GM23338 (cell line): ENCODE data around the gene IL21R.

Source experiments
- CREB1 ChIP-seq: fragments of 250-450 bp; sonication (Bioruptor Pico); IDR thresholded peaks from 2 replicates; pipeline ENCODE4 v1.5.0; 2020; ENCODE audit warnings: low read depth, mild to moderate bottlenecking, moderate library complexity
- EZH2 ChIP-seq: fragments of 200-600 bp; sonication (generic); IDR thresholded peaks from one replicate; pipeline ENCODE4 v1.8.0; 2017; ENCODE audit warnings: antibody characterized with exemption, mild to moderate bottlenecking, low read depth; ENCODE audit not compliant: unreplicated experiment
- EZH2phosphoT487 ChIP-seq: fragments of 200-600 bp; sonication (generic); IDR thresholded peaks from one replicate; pipeline ENCODE4 v1.8.1; 2018; ENCODE audit warnings: antibody characterized with exemption; ENCODE audit not compliant: unreplicated experiment
- POLR2AphosphoS5 ChIP-seq: IDR thresholded peaks from 2 replicates; pipeline ENCODE4 v1.6.1; 2016; ENCODE audit warnings: antibody characterized with exemption, low read depth
- TF ChIP-seq, protein P1 (sequence below), 2 experiments: fragments of 200-600 bp in 1 of 2; sonication (generic) in 1 of 2; conservative IDR thresholded peaks; 2 replicates each; pipeline versions ENCODE4 v1.5.1 to v1.6.1; 2016 to 2017; ENCODE audit warnings: antibody characterized with exemption in 2 of 2, low read depth in 2 of 2, mild to moderate bottlenecking in 2 of 2, moderate library complexity in 1 of 2
- TF ChIP-seq, protein P2 (sequence below): IDR thresholded peaks from one replicate; pipeline ENCODE4 v1.6.1; 2018; ENCODE audit warnings: antibody characterized with exemption; ENCODE audit not compliant: unreplicated experiment

DNA sequence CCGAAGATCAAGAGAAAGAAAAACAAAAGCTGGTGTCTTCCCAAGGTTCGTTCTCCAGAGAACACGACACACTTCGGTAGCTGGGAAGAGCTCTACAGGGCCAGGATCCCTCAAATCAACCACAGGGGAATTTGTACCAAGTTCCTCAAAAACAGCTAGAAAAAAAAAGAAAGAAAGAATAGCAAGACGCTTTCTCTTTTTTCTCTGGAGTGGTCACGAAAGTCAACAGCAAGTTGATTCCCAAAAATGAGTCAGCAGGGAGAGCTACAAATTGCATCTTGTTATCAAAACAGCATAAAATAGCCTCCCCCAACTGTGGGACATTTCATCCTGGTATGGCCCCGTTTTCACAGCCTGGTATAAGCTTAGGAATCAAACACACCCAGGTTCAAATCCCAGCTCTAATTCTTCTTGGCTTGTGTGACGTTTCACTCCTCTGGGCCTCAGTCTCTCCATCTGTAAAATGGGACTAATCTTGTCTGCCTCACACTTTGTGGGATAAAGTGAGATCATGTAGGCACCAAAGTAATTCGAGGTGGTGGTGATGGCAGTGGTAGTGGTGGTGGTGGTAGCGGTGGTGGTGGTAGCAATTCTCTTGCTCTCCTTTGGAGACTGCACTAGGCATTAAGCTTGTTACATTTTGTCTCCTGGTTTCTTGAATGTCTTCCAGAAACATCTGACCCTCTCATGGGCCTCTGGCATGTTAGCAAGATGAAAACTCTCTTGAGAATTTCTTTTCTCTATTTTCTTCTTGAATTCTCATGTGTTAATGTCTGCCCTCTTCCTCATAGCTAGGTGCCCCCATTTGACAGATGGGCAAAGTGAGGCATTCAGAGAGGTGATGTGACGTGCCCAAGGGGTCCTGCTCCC is 988 bp upstream of the IL21R start:
- no peak for TF ChIP-seq EZH2phosphoT487
- TF ChIP-seq, protein P1, sequence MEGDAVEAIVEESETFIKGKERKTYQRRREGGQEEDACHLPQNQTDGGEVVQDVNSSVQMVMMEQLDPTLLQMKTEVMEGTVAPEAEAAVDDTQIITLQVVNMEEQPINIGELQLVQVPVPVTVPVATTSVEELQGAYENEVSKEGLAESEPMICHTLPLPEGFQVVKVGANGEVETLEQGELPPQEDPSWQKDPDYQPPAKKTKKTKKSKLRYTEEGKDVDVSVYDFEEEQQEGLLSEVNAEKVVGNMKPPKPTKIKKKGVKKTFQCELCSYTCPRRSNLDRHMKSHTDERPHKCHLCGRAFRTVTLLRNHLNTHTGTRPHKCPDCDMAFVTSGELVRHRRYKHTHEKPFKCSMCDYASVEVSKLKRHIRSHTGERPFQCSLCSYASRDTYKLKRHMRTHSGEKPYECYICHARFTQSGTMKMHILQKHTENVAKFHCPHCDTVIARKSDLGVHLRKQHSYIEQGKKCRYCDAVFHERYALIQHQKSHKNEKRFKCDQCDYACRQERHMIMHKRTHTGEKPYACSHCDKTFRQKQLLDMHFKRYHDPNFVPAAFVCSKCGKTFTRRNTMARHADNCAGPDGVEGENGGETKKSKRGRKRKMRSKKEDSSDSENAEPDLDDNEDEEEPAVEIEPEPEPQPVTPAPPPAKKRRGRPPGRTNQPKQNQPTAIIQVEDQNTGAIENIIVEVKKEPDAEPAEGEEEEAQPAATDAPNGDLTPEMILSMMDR (conservative IDR thresholded peaks at IDR 0.05; ENCODE audit: low read depth in 2 of 2) = no peak
- TF ChIP-seq POLR2AphosphoS5 = no peak
- no peak for TF ChIP-seq CREB1 (CRISPR knock-in tag)
- TF ChIP-seq EZH2 = no peak
- TF ChIP-seq, protein P2, sequence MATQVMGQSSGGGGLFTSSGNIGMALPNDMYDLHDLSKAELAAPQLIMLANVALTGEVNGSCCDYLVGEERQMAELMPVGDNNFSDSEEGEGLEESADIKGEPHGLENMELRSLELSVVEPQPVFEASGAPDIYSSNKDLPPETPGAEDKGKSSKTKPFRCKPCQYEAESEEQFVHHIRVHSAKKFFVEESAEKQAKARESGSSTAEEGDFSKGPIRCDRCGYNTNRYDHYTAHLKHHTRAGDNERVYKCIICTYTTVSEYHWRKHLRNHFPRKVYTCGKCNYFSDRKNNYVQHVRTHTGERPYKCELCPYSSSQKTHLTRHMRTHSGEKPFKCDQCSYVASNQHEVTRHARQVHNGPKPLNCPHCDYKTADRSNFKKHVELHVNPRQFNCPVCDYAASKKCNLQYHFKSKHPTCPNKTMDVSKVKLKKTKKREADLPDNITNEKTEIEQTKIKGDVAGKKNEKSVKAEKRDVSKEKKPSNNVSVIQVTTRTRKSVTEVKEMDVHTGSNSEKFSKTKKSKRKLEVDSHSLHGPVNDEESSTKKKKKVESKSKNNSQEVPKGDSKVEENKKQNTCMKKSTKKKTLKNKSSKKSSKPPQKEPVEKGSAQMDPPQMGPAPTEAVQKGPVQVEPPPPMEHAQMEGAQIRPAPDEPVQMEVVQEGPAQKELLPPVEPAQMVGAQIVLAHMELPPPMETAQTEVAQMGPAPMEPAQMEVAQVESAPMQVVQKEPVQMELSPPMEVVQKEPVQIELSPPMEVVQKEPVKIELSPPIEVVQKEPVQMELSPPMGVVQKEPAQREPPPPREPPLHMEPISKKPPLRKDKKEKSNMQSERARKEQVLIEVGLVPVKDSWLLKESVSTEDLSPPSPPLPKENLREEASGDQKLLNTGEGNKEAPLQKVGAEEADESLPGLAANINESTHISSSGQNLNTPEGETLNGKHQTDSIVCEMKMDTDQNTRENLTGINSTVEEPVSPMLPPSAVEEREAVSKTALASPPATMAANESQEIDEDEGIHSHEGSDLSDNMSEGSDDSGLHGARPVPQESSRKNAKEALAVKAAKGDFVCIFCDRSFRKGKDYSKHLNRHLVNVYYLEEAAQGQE = no peak
